HG03196 (cell line): ENCODE data around the gene FOXRED1.
"Not testable (repeated sequence)": the region's sequence is repeated elsewhere in the genome, so short reads cannot be mapped to it uniquely, and the experiment has no call there.

Source experiments
- ATAC-seq: cut with Tn5 transposase; IDR thresholded peaks from one replicate; pipeline ENCODE4 v1.9.1; 2021; ENCODE audit not compliant: unreplicated experiment

Gene FOXRED1

DNA sequence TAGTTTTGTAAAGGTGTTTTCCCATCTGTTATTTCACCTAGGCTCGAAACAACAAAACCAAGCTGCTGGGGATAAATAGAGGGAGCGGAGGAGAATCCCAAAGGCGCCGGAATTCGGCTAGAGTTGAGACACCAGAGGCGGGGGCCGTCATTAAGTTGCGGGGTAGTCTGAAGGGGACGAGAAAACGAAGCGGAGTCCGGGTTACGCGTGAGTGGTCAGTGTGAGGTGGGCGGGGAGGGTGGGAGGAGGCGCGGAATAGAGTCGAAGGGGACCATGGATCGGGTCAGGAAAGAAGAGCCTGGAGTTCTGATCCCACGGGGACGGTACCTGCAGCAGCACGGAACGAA is 620 bp upstream of the FOXRED1 start:
- no peak for ATAC-seq

GRCh38 chr11:126277322-126277721 is 8.4 kb downstream of the FOXRED1 start:
- no peak for ATAC-seq

- no peak for ATAC-seq
Observed at GRCh38 chr11:126277780-126278179, 8.8 kb downstream of the FOXRED1 start.

DNA sequence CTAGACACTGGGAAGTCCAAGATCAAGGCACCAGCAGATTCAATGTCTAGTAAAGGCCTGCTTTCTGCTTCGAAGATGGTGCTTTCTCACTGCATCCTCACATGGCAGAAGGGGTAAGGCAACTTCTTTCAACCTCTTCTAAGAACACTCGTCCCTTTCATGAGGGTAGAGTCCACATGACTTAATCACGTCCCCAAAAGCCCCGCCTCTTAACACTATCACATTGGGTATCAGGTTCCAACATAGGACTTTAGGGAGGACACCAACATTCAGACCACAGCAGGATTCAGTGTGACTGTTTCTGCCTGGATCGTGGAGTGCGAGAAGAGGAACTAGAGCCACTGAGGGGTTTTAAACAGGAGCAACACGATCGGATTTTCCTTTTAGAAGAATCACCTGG is 10.2 kb downstream of the FOXRED1 start:
- ATAC-seq, result no peak

DNA sequence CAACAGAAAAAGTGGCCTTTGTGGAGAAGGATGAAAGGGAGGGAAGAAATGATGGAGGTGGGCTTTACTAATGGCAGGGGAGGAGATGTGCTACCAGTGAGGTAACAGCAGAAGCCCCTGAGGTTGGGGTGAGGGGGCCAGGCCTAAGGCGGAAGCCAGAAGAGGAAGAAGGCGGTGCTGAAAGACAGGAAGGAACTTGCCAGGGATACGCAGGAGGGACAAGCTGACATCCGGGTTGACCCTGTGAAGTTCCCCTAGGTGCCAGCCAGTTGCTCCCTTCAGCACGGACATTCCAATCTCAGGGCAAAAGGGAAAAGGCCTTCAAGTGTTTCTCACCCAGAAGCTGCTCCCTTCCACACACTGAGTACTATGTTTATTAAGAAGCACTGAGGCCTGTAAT is 11.6 kb downstream of the FOXRED1 start:
- ATAC-seq, result no peak

DNA sequence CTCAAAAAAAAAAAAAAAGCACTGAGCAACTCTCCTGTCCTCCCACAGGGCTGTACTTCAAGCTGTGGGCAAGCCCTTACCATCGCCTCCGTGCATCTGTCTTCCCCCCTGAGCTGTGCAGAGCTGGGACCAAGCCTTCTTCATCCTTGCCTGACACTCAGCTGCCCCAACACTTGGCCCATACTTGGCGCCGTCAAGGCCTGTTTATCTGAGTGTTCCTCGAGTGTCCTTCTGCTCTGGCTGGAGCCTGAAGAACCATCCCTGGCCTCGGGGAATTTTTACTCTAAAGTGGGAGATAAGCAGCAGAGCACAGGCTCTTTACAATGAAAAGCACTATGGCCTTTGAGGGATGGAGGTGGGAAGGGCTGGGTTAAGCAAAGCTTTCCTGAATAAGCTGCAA is 12.3 kb downstream of the FOXRED1 start:
- ATAC-seq, result no peak

DNA sequence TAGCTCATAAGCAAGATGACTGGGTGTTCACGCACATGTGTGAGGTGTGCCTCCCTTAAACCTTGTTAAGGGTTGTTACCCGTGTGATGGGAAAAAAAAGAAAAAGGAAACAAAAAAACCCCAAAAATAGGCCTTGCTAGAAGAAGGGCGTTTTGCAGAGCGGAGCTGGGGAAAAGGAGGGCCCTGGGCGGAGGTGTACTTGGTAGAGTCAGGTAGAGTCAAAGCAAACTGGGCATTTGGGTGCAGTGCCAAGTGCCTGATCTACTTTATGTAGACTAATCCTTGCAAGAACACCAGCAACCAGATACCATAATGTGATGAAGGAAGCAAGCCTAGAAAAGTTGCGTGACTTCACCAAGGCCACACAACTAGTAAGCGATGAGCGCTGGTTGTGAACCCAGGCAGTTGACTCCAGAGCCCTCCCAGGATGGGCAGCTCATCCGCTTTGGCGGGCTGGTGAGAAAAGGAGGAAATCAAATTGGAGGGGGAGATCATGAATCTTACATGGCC is 12.8 kb downstream of the FOXRED1 start:
- ATAC-seq, result no peak

DNA sequence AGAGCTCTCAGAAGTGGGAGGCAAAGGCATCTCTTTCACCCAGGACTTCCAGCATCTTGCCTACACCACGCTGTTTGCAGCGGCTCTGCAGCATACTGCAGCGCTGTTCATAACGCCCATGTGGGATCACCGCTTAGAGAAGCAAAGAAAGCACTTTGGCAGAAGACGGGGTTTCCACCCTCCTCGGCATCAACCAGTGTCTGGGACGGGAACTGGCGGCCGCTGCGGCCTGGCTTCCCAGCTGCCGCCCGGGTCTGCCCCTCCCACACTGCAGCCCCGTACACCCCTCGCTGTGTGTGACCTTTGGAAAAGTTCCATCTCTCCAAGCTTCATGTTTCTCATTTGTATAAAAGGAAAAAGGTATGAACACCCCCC is 13.4 kb downstream of the FOXRED1 start:
- ATAC-seq, result no peak

GRCh38 chr11:126282736-126283591 is 14.0 kb downstream of the FOXRED1 start, which contains the start of gene TIRAP:
Gene TIRAP, plus strand, starts transcription at chr11:126283093. Its CDS starts 7,802 bp downstream, at chr11:126290895.
- ATAC-seq, result peak; percentile 60

GRCh38 chr11:126284829-126285228 is 15.9 kb downstream of the FOXRED1 start:
- ATAC-seq, result peak; percentile 40

DNA sequence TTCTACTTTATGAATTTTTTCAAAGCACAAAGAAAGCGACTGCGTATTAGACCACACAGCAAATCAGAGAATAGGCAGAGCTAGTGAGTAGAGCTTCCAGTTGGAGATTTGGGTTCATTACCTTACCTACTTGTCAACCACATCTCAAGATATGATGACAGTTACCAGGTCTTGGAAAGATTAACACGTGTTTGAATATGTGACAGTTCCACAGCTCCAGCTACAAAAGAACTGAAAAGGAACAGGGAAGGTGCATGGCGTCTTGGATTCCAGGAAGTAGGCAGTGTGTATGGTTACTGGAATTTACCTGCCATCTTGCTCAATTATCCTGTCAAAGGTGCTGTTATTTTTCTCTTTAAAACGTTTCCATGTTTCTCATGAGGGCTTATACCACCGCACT is 19.3 kb downstream of the FOXRED1 start:
- ATAC-seq, result no peak

GRCh38 chr11:126290887-126291286 is 21.9 kb downstream of the FOXRED1 start:
- no peak for ATAC-seq

DNA sequence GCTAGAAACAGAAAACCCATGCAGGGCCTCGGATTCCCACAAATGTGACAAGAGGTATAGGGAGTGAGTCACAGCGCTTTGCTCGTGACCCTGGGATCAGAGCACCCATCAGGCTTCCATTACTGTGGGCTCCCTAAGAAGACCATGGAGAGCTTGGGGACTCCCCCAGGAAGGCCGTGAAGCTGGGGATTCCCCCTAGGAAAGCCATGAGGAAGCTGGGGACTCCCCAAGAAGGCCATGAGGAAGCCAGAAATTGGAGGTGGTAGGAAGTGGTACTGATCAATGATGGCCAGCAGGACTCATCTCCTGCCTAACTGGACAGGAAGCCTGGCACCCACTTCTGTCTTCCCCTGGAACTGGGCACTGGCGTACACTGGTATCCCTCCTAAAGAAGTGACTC is 24.8 kb downstream of the FOXRED1 start:
- ATAC-seq, result no peak

DNA sequence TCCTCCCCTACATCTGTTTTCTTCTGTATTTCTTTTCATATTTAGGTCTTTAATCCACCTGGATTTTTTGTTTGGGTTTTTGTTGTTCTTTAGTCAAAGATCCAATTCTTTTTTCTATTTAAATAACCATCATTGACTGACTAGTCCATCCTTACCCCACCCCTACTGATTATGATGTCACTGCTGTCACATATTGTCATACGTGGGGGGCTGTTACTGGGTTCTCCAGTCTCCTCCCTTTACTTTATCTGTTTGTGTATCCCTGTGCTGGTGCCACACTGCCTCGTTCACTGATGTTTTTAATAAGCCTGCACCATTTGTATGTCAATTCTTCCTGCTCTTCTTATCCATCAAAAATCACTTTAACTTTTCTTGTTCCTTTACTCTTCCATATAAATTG is 28.1 kb downstream of the FOXRED1 start:
- no peak for ATAC-seq

DNA sequence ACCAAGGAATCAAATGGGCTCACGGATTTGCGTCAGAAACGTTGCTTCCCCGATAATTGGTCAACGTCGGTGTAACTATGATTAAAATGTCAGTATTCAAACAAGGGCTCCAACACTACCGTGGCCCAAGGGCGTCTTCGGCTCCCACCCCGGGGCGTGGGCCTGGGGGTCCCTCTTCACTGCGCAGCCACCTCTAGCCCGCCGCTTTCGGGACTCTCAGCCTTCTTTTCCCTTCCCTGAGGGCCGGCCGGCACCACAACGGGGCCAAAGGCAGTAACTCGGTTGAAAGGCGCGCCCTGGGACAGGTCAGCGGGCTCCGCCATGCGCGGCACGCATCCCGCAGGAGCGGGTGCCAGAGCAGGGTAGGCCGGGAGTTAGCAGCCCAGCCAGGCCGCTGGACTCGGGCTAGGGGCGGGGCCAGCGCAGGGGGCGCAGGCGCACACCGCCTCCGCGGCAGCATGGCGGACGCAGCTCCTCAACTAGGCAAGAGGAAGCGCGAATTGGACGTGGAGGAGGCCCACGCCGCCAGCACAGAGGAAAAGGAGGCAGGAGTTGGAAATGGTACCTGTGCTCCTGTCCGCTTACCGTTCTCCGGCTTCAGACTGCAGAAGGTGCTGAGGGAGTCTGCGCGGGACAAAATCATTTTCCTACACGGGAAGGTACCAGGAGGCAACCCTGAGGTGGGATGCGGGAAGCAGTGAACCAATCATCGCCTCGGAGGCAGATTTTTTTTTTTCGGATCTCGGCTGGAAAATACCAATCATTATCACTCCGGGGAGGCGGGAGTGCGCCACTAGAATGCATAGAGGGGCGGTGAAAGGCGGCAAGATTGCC is 34.9 kb downstream of the FOXRED1 start, which contains the start of gene DCPS:
DCPS (plus strand) TSS at position 438 of the 834 bp plus-strand sequence; CDS start at position 459, 21 bp downstream.
- ATAC-seq, result peak; percentile 92

GRCh38 chr11:126304457-126305075 is 35.6 kb downstream of the FOXRED1 start:
- no peak for ATAC-seq

GRCh38 chr11:126305699-126306098 is 36.7 kb downstream of the FOXRED1 start:
- peak; percentile 43 for ATAC-seq

DNA sequence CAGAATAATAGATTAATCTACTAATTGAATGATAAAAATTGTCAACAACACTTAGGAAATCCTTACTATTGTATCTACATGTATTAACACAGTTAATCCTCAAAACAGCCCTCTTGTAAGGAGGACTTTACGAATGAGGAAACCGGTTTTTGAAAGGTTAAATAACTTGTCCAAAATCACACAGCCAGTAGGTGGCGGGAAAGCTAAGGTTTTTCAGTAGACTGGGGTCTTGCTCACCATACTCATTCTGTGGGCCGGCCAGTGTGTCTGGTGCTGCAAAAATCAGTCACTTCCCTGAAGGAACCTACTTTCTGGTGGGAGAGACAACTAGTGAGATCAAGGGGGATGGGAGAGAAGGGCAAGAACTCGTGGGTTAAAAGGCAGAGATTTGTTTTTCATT is 38.8 kb downstream of the FOXRED1 start:
- ATAC-seq, result no peak

DNA sequence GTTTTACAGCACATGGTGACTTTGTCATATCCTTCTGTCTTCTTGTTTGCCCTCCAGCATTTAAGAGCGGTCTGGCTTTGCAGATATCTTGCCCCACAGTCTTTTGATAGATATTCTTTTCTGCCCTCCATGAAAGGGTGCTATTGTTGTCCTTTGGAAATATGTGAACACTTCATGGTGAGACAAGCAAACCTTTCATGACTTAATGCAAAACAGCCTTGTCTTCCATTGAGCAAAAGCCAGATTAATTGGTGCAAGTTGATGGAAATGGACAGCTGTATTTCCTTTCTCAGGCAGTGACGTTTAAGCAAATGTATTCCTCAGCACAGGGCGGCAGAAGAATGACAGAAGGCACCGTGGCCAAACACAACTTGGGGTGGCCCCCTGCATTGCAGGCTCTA is 39.3 kb downstream of the FOXRED1 start:
- ATAC-seq, result no peak

- ATAC-seq, result not testable (repeated sequence)
Observed at GRCh38 chr11:126308771-126309170, 39.8 kb downstream of the FOXRED1 start.
